ENCODE results near the gene PTPRN2. TPM values are rescaled to one million over a fixed set of nuclear protein-coding genes. Genes with fewer than 3 reads are reported as not detected.

Gene PTPRN2
- total RNA-seq, 1 donor from 2014 or later, result 0.72 TPM

DNA sequence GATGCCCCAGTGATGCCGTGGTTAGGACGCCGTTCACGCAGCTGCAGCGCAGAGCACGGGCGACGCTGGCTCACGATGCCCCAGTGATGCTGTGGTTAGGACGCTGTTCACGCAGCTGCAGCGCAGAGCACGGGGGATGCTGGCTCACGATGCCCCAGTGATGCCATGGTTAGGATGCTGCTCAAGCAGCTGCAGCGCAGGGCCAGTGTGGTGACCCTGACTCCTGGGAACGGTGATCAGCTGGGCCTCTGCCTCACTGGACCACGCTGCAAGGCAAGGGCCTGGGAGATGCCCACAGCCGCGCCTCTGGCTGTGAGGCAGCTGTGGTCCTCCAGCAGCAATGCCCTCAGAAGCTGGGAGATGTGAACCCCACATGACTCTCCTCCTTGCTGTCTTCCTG is 970.2 kb downstream of the PTPRN2 start:
- DNase-seq (ENCODE audit: low spot score), result no peak

DNA sequence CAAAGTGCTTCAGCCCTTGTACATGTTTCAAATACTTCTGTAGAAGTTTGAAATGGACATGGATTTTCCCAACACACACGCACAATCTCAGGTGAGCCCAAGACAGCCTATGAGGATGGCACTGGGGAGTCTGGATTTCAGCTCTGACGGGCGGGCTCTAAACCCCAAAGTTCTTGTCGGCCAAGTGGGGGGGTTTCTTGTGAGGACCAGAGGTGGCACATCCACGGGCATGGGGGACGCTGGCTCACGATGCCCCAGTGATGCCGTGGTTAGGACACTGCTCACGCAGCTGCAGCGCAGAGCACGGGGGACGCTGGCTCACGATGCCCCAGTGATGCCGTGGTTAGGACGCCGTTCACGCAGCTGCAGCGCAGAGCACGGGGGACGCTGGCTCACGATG is 970.7 kb downstream of the PTPRN2 start:
- no peak for DNase-seq (ENCODE audit: low spot score)

- DNase-seq (ENCODE audit: low spot score), result peak; percentile 60
These were observed 971.2 kb downstream of the PTPRN2 start for GRCh38 chr7:157616426-157616825.

GRCh38 chr7:157615852-157616251 is 971.8 kb downstream of the PTPRN2 start:
- DNase-seq (ENCODE audit: low spot score), result no peak

DNA sequence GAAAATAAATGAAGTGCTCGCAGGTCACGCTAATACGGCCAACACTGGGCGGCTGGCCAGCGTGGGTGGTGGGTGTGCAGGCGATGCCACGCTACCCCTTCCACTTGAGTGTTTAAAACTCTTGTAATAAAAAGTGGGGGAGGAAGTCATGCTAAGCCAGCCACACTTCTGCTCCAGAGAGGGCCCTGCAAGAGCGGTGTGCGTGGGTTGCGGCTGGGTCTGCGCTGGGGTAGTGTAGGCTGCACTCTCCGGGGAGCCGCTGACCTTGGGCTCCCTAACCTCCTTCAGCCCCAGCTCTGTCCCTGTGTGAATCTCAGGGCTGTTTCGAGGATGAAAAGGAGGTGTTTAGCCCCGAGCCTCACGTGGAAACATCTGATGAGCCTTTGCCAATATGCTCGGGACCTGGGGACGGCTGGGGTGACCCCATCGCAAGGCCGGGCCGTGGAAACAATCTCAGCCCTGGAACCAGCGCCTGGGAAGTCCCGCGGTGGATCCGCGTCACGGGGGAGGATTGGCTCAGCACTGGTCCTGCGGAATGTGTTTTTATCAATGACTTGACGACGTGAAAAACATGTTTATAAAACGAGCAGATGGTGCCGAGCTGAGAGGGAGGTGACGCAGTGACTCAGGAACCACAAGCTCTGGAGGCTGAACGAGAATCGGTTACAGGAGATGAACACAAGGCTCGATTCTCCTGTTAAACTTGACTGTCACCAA is 972.4 kb downstream of the PTPRN2 start:
- DNase-seq (ENCODE audit: low spot score), result no peak

GRCh38 chr7:157614457-157615020 is 973.1 kb downstream of the PTPRN2 start:
- DNase-seq (ENCODE audit: low spot score), result no peak

DNA sequence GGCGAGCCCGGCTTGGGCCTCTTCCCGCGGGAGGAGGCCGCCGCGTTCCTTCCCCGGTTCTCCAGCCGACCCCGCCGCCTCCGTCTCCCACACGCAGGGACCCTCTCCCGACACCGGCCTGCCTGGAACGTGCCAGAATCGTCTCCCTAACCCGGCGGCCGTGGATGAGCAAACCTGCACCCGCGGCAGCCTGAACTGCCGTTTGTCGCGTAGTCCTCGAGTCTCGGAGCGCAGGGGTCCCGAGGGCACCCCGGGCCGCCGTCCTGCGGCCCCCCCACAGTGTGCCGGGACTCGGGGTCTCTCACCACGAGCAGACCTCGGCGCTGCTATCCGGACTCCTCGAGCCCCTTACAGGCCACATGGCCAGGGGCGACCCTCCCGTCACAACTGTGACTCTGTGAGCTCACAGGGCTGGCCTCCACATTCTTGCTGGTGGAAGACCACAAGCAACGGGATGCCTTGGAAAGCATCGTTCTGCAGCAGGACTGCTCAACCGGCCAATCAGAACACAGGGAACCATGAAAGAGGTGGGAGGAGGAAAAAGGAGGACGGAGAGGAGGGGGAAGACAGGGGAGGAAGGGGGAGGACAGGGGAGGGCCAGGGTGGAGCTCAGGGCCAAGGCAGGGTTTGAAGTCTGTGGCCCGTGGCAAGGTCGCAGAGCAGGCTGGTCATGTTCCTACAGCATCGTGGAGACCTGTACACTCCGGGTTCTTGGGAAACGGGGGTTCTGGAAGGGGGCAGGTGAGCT is 973.9 kb downstream of the PTPRN2 start:
- DNase-seq (ENCODE audit: low spot score), result peak; percentile 14

DNA sequence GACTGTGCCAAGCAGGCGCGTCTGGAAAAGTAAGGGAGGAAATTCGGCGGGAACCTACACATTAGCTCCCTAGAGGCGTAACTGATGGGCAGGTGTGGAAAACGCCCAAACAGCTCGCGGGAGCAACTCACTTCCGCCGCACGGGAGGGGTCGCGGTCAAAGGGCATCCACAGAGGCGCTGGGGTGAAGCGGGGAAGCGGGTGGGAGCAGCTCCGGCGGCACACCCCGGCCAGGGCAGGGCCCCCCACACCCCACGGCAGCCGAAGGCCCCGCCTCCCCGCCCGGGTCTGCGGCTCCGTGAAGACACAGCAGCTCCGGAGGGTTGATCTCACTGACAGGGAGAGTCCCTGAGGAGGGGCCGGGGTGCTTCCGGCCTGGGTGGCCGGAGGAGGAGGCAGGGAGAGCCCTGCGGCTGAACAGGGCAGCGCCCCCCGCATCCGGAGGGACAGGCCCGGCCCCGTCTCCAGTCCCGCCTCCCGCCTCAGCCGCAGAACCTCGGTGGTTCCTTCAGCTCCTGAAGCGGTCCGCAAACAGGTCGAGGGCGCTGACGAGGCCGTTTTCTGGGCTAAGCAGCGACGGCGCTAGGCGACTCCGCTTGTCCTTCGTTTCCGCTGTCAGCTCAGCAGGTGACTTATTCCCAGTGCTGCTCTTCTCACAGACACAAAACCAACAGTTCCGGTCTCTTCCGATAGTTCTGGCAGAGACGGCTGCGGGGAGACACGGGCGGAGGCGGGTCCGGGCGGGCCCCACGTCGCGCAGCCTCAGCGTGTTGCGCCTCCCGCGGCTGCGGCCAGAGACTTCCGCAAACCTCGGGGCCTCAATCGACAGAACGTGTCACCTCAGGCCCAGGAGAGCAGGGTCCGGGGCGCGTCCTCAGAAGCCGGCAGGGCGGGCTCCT is 974.7 kb downstream of the PTPRN2 start:
- DNase-seq (ENCODE audit: low spot score), result peak; percentile 19

GRCh38 chr7:157612009-157612663 is 975.5 kb downstream of the PTPRN2 start:
- no peak for DNase-seq (ENCODE audit: low spot score)

DNA sequence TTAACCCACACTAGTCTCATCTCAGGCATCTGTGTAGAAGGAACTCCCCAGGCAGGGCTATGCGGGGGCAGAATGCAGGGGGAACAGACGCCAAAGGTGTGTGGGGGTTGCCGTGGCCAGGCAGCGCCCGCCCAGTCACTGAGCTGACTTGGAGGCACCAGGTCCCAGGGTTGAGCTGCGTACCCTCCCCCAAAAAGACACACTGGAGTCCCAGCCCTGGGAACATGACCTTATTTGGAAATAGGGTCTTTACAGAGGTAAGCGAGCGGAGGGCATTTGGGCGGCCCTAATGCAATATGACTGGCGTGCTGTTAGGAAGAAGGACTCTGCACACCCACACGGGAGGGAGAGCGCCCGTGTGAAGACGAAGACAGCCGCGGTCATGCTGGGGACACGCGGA is 976.3 kb downstream of the PTPRN2 start:
- no peak for DNase-seq (ENCODE audit: low spot score)

DNA sequence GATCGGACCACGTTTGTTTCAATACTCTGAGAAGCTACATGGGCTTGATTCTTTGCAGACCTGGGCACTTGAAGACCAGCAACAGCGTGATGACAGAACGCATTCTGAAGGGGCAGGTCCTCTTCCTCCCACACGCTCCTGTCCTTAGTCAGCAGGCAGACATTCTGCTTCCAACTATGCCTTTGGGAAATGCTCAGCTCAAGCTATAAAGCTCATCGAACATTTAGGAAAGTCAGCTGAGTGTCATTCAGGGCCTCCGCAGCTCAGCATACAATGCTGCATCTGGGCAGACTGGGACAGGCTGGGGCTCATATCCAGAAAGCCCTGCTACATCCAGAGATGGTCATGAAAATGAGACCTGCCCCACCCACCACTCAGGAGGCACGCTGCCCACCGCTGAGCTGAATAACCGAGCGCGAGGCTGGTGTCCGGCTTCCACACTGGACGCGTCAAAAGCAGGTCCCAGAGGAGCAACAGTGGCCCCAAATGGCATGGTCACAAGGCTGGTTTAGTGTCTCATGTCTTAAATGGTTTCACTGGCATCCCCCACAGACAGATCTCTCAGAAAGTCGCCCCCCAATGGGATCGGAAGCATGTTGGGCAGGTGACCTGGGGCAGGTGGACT is 976.8 kb downstream of the PTPRN2 start:
- no peak for DNase-seq (ENCODE audit: low spot score)

- no peak for DNase-seq (ENCODE audit: low spot score)
These were observed 977.5 kb downstream of the PTPRN2 start for GRCh38 chr7:157609932-157610640.

- no peak for DNase-seq (ENCODE audit: low spot score)
These were observed 978.1 kb downstream of the PTPRN2 start for GRCh38 chr7:157609516-157609915.

DNA sequence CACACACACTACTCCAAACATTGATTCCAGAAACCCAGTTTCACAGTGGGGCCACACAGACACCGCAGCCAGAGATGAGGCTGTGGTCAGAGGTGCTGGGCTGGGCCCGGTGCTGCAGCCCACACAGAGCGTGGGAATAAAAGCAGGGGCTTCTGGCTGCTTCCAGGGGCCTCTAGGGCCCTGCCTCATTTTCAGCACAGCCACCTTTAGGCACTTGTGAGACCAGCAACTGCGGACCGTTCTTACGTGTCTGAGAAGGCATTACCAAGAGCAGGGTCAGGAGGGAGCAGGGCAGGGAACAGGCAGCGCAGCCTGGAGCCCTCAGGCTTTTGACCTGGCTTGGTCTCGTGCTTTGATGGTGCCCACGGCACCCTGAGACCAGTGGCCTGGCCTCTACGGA is 980.4 kb downstream of the PTPRN2 start:
- DNase-seq (ENCODE audit: low spot score), result no peak

- DNase-seq (ENCODE audit: low spot score), result no peak
These were observed 981.5 kb downstream of the PTPRN2 start for GRCh38 chr7:157606140-157606539.

GRCh38 chr7:157605638-157606037 is 982.0 kb downstream of the PTPRN2 start:
- no peak for DNase-seq (ENCODE audit: low spot score)

DNA sequence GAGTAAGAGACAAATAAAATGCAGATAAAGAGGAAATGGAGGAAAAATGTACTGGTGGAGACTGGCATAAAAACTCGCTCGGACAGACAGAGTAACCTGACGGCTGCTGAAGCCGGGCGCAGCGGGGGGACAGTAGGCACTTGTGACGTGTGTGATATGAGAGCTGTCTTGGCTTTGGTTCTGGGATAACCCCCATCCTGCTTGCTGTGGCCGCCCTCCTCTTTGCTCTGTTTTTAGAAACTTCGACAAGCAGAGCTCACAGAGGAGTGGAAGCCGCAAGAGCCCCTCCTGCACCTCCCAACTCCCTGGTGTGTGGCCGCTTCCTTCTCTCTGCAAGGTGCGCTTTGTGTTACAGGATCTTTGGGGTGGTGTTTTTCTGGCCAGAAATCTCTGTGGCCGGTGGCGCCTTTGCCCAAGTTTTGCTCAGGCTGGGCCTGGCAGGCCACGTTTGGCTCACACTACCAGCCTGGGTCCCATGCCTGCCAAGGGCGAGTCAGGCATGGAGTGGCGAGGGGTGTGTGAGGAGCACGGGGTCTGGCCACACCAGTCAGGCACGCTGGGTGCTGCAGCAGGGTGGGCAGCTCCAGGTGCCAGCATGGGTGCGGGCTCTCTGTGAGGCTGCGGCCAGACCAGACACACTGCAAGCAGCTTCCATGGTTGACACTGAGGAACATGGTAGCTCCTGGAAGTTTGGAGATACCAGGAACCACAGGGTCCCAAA is 982.8 kb downstream of the PTPRN2 start:
- DNase-seq (ENCODE audit: low spot score), result no peak

DNA sequence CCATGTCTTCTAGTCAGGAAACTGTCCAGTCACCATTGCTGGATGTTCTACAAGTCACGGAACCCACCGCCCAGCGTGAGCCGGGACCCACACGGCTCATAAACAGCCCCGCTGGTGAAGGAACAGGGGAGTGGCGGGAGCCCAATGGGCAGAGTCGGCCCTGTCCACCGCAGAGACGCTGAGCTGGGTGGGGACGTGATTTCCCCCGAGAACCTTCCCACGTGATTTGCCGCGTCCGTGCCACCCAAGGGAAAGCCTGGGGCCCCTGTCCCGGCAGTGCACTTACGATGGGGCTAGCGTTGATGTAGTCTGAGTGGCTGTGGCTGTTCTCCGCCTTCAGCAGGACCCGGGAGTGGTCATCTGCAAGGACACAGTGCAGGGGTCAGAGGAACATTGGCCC is 983.9 kb downstream of the PTPRN2 start:
- no peak for DNase-seq (ENCODE audit: low spot score)

- DNase-seq (ENCODE audit: low spot score), result no peak
These were observed 984.6 kb downstream of the PTPRN2 start for GRCh38 chr7:157603005-157603404.

DNA sequence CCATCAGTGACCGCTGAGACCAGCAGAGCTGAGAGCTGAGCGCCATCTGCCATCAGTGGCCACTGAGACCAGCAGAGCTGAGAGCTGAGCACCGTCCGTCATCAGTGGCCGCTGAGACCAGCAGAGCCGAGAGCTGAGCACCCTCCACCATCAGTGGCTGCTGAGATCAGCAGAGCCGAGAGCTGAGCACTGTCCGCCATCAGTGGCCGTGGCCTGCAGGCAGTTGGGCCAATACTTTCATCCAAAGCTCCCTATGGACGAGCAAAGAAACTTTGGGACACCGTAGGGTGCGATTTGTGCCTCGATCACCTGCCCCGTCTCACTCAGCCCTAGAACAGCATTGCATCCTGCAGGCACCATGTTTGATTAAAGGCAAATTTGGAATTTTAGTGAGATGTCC is 985.0 kb downstream of the PTPRN2 start:
- DNase-seq (ENCODE audit: low spot score), result no peak

All from umbilical cord (tissue), 2 donors.